Motor neuron (in vitro differentiated cells): ENCODE results near the gene SLC17A4. TPM values are rescaled to one million over a fixed set of nuclear protein-coding genes. Genes with fewer than 3 reads are reported as not detected.

Experiments used
- ATAC-seq, 8 experiments: fragments of 200-7000 bp; cut with Tn5 transposase; replicated peaks in 6 of 8; 2 replicates each; pipeline ENCODE4 v1.8.0; 2021; ENCODE audit warnings: mild to moderate bottlenecking in 8 of 8, moderate library complexity in 8 of 8
- H3K27ac ChIP-seq, 2 donors: fragments of 250-450 bp; sonication (Bioruptor Pico); 2 replicates each; pipeline ENCODE4 v1.9.0; 2021; ENCODE audit warnings: antibody characterized with exemption in 2 of 2, mild to moderate bottlenecking in 2 of 2, moderate library complexity in 1 of 2
- H3K4me1 ChIP-seq, 2 donors: fragments of 250-450 bp; sonication (Bioruptor Pico); replicated peaks in 1 of 2; 2 replicates each; pipeline ENCODE4 v1.6.1; 2021; ENCODE audit warnings: antibody characterized with exemption in 2 of 2, mild to moderate bottlenecking in 2 of 2, moderate library complexity in 1 of 2
- H3K4me3 ChIP-seq, 5 donors: fragments of 250-450 bp; sonication (Bioruptor Pico); 2 replicates each; pipeline ENCODE4 v1.9.0; 2021; ENCODE audit warnings: antibody characterized with exemption in 5 of 5, mild to moderate bottlenecking in 5 of 5, moderate library complexity in 4 of 5
- WGBS, 10 experiments: fragments of 450-650 bp; shearing (Covaris generic); methylation state at CpG; one replicate each; pipeline ENCODE4 v1.0.0; 2022; 5-methylcytosine and 5-hydroxymethylcytosine counted together
- in situ Hi-C, 9 experiments: fragments of 400-800 bp; cut with MboI; loops; one replicate each; pipeline ENCODE4 v1.15.0; 2021; ENCODE audit warnings: low sequenced_read_pairs in 9 of 9, low pct_unique_long_range_greater_than_20kb in 2 of 9; ENCODE audit not compliant: unreplicated experiment in 9 of 9
- total RNA-seq, 8 experiments: library from RNA; unstranded; fragments of 300-600 nt; gene quantifications; 2 replicates each; pipeline versions ENCODE4 v1.2.3 to v1.2.4, GENCODE V29; 2022

SLC17A4 gene, protein sequence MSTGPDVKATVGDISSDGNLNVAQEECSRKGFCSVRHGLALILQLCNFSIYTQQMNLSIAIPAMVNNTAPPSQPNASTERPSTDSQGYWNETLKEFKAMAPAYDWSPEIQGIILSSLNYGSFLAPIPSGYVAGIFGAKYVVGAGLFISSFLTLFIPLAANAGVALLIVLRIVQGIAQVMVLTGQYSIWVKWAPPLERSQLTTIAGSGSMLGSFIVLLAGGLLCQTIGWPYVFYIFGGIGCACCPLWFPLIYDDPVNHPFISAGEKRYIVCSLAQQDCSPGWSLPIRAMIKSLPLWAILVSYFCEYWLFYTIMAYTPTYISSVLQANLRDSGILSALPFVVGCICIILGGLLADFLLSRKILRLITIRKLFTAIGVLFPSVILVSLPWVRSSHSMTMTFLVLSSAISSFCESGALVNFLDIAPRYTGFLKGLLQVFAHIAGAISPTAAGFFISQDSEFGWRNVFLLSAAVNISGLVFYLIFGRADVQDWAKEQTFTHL
- under 1 TPM in 4 of 8 experiments, not detected in 4; 0.05 to 0.52 (median 0.09) TPM for total RNA-seq

DNA sequence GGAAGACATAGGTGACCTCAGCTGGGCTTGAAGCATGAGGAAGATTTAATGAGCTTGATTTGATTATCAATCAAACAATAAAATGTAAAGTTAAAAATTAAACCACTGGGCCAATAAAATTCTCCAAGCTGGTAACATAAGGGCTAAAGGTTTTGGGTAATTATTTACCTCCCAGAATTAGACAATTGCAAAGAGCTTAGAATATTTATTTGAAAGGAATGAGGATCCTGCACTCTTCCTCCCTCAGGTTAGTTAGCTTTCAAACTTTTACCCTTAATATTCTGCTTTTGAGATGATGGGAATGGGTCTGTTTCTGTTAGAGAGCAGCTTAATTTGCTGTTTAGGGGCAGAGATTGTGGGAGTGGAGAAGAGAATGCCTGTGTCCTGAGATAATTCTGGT is at the start of gene SLC17A4:
SLC17A4 (plus strand) TSS at position 208 of the 400 bp plus-strand sequence. CDS start 7,221 bp downstream, outside the sequence.
- no peaks in the 10 kb centered on the region for H3K4me1 ChIP-seq
- H3K27ac ChIP-seq: no peak within 1 kb of the TSS
- in situ Hi-C loops: no loop called here
- no peak within 1 kb of the TSS for H3K4me3 ChIP-seq
- no peak for ATAC-seq

DNA sequence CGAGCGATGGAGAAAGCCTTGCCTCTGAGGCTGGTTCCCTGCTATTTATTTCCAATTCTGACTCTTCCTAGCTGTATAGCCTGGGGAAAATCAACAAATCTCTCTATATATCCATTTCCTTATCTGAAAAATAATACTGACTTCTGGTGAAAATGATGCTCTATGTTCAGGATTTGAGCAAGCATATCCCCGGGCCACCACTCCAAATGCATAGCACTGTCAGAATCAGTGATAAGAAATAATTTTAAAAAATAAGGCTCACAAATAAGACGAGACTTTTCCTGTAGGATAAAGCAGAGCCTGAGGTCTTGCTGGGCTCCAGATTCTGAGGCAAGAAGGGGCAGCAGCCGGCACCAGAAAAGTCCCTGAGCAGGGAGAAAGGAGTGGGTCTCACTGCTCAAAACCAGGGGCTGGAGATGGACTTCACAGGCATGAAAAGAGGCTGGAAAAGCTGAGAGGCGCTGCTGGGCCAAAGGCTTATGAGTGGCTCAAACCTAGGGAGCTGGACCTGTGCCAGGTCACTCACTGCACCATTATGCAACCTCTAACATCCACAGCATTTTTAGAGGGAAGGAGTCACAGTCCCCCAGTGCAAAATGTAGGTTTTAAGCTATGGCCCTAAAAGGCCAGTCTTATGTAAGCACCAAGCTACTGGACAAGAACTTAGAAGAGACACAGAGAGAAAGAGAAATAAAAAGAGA is 48.1 kb upstream of the SLC17A4 start:
- peak in 1 of 8 experiments; percentile 21 for ATAC-seq
- Histone ChIP-seq H3K4me1 (no peaks in the 10 kb centered on the region), H3K27ac (no peak overlapping the region), H3K4me3 (no peak overlapping the region)
- in situ Hi-C loops: loop anchor here in 1 of 9 experiments (25.0 kb wide), 1 partner anchor 444 kb away; no protein-coding TSS in a partner anchor
- WGBS, 10 experiments: 37 to 89% (median 77%) methylated on average over 1 to 6 of the region's 6 CpGs; no CpG with 5 or more reads in 1 of the 10 experiments

DNA sequence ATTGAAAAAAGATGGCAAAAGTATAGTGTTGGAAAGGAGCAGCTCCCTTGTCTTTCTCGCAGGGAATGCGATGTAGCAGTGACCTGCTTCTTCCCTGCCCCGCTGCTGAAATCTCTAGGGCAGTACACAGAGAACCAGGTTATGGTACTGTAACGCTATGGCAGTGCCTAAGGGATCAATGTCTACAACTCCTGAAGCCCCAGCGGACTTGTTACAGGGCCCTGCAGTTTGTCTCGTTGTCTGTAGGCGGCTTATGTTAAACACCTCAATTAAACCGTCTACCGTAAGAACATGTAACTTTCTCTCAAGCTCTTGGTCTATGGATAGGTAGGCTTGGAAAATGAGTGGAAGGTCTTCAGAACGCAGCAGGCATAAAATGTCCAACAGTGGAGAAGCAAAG is 44.8 kb upstream of the SLC17A4 start:
- WGBS, 10 experiments: 0 to 100% (median 91%) methylated on average over 1 to 7 of the region's 10 CpGs; no CpG with 5 or more reads in 2 of the 10 experiments
- Histone ChIP-seq H3K27ac (no peak overlapping the region), H3K4me1 (peaks cover 16 to 21% of the 10 kb centered on the region in 2 donors), H3K4me3 (no peak overlapping the region)
- ATAC-seq: no peak
- in situ Hi-C loops: loop anchor here in 1 of 9 experiments (25.0 kb wide), 1 partner anchor 447 kb away; no protein-coding TSS in a partner anchor

DNA sequence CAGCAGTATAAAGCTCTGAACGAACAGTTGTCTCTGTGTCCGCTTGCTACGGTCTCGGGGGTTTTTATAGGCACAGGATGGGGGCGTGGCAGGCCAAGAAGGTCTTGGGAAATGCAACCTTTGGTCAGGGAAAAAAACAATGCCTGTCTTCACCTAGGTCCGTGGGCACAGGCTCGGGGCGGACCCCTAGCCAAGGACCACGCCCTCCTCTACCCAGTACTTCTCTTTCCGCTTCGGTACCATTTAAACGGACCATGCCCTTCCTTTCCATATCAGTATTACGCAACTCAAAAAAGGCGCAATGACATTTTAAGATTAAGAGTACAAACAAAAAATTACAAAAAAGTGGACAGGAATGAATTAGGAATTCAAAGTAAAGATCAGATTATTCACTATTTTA is 44.3 kb upstream of the SLC17A4 start:
- H3K4me1 ChIP-seq: peaks cover 16 to 22% of the 10 kb centered on the region in 2 donors
- H3K4me3 ChIP-seq: no peak overlapping the region
- in situ Hi-C loops: loop anchor here in 1 of 9 experiments (25.0 kb wide), 1 partner anchor 448 kb away; no protein-coding TSS in a partner anchor
- 56 to 98% (median 88%) methylated on average over 2 to 13 of the region's 14 CpGs; no CpG with 5 or more reads in 1 of the 10 experiments for WGBS, 10 experiments
- H3K27ac ChIP-seq: no peak overlapping the region
- ATAC-seq: no peak

DNA sequence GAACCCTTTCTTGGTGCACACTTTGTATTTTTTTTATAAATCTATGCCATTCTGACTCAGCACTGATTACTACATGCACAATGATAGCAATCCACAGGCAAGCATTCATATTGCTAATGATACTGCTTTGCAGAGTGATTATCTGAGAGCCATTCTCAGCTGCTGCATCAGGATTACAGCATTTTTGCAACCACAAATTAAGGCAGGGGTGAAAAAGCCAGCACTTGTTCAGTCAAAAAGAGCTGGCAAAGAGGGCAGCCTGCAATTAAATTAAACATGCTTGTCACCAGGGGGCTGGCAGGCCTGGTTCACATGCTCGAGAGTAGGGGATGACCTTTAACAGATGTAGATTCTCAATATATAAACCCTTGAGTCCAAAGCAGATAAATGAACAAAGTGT is 40.7 kb upstream of the SLC17A4 start:
- 0 to 38% (median 20%) methylated on average over 1 of the region's 1 CpG; no CpG with 5 or more reads in 5 of the 10 experiments for WGBS, 10 experiments
- peak; percentile 60 to 96 (median 83) for ATAC-seq
- in situ Hi-C loops: loop anchor here in 1 of 9 experiments (25.0 kb wide), 1 partner anchor 452 kb away; no protein-coding TSS in a partner anchor

DNA sequence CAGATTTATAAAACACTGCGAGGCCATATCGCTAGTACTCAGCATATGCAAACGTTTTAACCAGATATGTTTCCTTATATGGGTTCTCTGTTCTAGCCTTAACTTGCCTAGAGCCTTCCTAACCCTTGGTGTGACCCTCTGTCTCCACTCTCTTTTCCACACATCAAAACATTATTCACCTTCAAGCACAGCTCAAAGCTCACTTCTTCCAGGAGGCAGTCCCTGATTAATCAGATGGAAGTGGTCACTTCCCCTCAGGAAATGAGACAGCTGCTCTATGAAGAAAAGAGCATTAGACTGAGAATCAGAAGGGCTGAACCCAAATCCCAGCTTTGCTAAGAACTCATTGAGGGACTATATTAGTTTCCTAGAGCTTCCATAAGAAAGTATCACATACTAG is 39.8 kb upstream of the SLC17A4 start:
- H3K4me1 ChIP-seq: peaks cover 16 to 25% of the 10 kb centered on the region in 2 donors
- peak in 2 of 8 experiments; percentile 23 to 45 for ATAC-seq
- peak overlapping the region in 1 of 2 donors; percentile 38 for H3K27ac ChIP-seq
- 0 to 73% (median 56%) methylated on average over 1 to 3 of the region's 3 CpGs; no CpG with 5 or more reads in 2 of the 10 experiments for WGBS, 10 experiments
- in situ Hi-C loops: loop anchor here in 1 of 9 experiments (25.0 kb wide), 1 partner anchor 452 kb away; no protein-coding TSS in a partner anchor
- H3K4me3 ChIP-seq: no peak overlapping the region

More for the DNA sequence above, 40.7 kb upstream of the SLC17A4 start:
- Histone ChIP-seq H3K4me3 (no peak overlapping the region), H3K27ac (peak overlapping the region; percentile 38 to 50), H3K4me1 (peaks cover 16 to 25% of the 10 kb centered on the region in 2 donors)

DNA sequence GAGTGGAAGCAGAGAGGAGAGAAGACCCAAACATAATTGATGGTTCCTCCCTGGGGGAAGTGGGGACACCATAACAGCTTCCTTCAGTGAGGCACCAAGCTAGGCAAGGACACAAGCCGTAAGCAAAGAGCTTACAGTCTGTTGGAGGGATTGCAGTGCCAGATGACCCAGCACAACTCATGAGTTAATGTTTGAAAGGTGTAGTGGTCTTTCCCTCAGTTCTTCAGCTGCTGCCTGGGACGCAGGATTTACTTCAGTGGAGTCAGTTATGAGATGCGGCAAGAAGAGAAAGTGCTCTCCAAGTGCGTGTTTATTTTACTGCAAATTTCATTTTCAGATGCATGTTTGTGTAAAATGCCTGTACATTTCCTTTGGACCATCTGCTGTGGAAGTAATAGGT is 38.7 kb upstream of the SLC17A4 start:
- in situ Hi-C loops: loop anchor here in 1 of 9 experiments (25.0 kb wide), 1 partner anchor 453 kb away; no protein-coding TSS in a partner anchor
- Histone ChIP-seq H3K27ac (no peak overlapping the region), H3K4me3 (no peak overlapping the region), H3K4me1 (peaks cover 16 to 25% of the 10 kb centered on the region in 2 donors)
- WGBS, 10 experiments: 33 to 100% (median 82%) methylated on average over 1 to 4 of the region's 4 CpGs; no CpG with 5 or more reads in 2 of the 10 experiments
- ATAC-seq: no peak

DNA sequence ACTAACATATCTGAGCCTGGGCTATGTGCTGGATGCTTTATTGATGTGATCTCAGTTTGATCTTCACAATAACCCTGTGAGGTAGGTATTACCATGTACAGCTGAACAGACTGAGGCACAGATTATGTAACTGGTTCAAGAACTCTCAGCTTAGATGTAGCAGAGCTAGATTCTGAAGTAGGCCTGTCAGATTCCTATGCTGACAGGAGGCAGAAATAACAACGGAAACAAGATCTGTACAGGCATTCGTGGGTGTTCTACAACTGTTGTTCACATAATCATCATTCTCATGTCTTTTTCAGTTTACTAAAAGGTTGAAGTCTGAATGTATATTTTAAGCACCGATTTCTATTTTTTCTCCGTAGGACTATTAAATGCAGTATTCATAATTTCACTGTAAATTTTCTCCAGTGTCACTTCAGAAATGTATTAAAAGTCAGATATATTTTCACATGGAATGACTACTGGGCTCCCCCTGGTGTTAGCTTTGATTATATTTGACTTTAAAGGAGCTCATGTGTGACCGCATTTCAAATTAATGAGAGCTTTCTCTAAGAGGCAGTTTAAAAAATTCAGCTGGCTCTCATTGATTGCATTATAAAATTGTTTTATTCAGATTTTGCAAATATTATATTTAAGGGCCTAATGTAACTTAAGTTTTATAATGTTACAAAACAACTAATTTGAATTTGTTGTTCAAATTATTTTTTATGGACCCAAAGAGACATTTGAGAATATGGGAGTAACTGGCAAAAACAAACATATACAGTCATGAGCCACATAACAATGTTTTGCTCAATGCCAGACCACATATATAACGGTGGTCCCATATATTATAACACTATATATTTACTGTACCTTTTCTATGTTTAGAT is 36.4 kb upstream of the SLC17A4 start:
- in situ Hi-C loops: loop anchor here in 1 of 9 experiments (25.0 kb wide), 1 partner anchor 456 kb away; no protein-coding TSS in a partner anchor
- no peak overlapping the region for H3K4me3 ChIP-seq
- 7 to 90% (median 69%) methylated on average over 1 to 6 of the region's 6 CpGs for WGBS, 10 experiments
- no peak overlapping the region for H3K27ac ChIP-seq
- ATAC-seq: peak in 1 of 8 experiments; percentile 35
- H3K4me1 ChIP-seq: peaks cover 13 to 21% of the 10 kb centered on the region in 2 donors

DNA sequence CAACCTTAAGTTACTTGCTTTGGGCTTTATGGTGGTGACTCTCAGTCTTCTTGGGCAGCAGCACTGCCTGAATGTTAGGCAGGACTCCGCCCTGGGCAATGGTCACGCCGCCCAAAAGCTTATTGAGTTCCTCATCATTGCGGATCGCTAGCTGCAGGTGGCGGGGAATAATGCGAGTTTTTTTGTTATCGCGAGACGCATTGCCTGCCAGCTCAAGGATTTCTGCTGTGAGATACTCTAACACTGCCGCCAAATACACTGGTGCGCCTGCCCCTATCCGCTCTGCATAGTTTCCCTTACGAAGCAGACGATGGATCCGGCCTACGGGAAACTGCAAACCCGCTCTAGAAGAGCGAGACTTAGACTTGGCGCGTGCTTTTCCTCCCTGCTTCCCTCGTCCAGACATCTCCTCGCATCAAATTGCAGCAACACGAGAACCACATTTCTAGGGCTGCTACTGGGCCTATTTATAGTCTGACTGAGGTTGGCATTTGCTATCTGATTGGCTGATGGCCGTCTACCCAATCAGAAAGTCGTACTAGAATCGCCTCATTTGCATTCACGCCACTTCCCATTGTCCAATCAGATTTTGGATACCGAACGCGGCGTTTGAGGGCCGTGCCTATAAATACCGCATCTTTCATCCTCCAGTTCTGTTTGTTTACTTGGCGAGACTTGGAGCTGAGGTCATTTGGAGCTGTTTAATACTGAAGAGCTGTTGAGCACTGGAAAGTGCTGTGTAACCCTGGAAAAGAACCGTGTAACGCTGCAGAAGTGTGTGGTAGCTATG is 28.2 kb upstream of the SLC17A4 start:
- ATAC-seq: no peak
- Histone ChIP-seq H3K4me3 (no peak overlapping the region), H3K27ac (no peak overlapping the region), H3K4me1 (no peaks in the 10 kb centered on the region)
- whole genome bisulfite sequencing, 10 experiments: 61 to 97% (median 95%) methylated on average over 6 to 32 of the region's 37 CpGs; no CpG with 5 or more reads in 1 of the 10 experiments
- in situ Hi-C loops: no loop called here

DNA sequence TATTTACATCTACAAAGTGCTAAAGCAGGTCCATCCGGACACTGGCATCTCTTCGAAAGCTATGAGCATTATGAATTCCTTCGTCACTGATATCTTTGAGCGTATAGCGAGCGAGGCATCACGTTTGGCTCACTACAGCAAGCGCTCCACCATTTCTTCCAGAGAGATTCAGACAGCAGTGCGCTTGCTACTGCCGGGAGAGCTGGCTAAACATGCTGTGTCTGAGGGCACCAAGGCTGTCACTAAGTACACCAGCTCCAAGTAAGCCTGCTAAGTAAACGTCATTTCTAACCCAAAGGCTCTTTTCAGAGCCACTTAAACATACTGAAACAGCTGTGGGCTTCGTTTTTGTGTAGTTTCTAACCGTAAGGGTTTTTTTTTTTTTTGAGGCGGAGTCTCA is 27.5 kb upstream of the SLC17A4 start:
- in situ Hi-C loops: no loop called here
- H3K4me3 ChIP-seq: no peak overlapping the region
- H3K4me1 ChIP-seq: no peaks in the 10 kb centered on the region
- no peak for ATAC-seq
- 13 to 95% (median 79%) methylated on average over 4 to 12 of the region's 14 CpGs; no CpG with 5 or more reads in 1 of the 10 experiments for WGBS, 10 experiments
- no peak overlapping the region for H3K27ac ChIP-seq

DNA sequence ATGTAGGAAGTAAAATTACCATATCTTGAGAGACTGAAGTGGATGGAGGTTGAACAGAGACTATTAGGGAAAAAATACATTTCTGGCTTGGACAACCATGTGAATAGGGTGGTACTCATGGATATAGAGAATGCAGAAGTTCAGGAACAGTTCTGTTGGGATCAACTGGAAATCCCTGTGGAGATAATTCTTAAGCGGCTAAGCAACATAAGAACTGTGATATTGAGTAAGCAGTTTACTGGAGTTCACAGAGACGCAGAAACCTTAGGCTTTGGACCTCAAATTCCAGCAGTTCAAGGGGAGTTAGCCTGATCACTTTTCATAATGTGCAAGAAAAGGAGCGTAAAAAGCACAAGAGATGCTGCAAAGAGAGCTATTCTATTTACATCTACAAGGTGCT is 23.6 kb upstream of the SLC17A4 start:
- Histone ChIP-seq H3K27ac (no peak overlapping the region), H3K4me1 (no peaks in the 10 kb centered on the region), H3K4me3 (no peak overlapping the region)
- no peak for ATAC-seq
- 43 to 100% (median 94%) methylated on average over 1 to 3 of the region's 3 CpGs; no CpG with 5 or more reads in 1 of the 10 experiments for WGBS, 10 experiments
- in situ Hi-C loops: no loop called here
